ENCODE results near the gene DNAL4. TPM values are rescaled to one million over a fixed set of nuclear protein-coding genes. Genes with fewer than 3 reads are reported as not detected.

Gene DNAL4, protein sequence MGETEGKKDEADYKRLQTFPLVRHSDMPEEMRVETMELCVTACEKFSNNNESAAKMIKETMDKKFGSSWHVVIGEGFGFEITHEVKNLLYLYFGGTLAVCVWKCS
- total RNA-seq: 7.7 and 8.4 TPM in 2 replicates

DNA sequence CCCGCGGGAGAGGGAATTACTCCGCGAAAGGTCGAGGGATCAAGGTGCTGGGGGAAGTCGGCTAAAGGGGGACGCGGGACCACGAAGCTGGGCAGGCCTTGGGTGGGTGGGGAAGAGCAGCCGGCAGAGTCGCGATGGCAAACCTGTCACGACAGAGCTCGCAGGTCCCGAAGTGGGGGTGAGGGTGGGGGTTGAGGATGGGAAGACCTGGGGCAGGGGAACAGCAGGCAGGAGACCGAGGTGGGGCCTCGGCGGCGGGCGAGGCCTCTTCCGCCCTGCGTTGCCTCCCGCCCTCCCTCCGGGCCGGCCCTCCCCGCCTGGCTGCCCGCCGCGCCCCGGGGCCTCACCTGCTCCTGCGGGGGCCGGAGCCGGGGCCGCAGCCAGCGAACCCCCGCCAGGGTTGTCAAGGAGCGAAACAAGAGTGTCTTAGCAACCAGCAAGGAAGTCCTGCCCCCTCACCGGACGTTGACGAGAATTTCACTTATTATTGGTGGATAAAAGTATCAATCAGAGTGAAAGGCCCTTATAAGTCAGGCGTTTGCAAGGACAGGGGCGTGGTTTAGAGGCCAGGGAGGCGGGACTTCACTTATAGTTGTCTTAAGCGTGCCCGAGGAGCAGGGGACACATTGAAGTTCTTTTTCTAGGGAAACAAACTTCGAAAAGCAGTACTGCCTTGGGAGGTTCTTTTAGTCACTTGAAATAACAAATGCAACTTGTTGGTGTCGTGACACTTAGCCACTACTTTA, at the start of gene DNAL4:
Gene DNAL4 (minus strand): TSS at position 423 of the 746 bp plus-strand sequence. CDS start 11,412 bp downstream, outside the sequence.
- TF ChIP-seq, protein P1, sequence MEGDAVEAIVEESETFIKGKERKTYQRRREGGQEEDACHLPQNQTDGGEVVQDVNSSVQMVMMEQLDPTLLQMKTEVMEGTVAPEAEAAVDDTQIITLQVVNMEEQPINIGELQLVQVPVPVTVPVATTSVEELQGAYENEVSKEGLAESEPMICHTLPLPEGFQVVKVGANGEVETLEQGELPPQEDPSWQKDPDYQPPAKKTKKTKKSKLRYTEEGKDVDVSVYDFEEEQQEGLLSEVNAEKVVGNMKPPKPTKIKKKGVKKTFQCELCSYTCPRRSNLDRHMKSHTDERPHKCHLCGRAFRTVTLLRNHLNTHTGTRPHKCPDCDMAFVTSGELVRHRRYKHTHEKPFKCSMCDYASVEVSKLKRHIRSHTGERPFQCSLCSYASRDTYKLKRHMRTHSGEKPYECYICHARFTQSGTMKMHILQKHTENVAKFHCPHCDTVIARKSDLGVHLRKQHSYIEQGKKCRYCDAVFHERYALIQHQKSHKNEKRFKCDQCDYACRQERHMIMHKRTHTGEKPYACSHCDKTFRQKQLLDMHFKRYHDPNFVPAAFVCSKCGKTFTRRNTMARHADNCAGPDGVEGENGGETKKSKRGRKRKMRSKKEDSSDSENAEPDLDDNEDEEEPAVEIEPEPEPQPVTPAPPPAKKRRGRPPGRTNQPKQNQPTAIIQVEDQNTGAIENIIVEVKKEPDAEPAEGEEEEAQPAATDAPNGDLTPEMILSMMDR (IDR thresholded peaks at IDR 0.05): no peak
- peak; percentile 99 for ATAC-seq (ENCODE audit: low read depth)
- intact Hi-C loops (cut with micrococcal nuclease): loop anchor here (1.0 to 10.0 kb wide), 4 partner anchors 38 to 361 kb away; partner anchors contain the start of genes CBX7, GTPBP1 and NPTXR
- Mint-ChIP-seq H3K4me1 (peaks cover 14% of the 10 kb centered on the region), H3K27me3 (peaks cover 17% of the 10 kb centered on the region), H3K9me3 (no peaks in the 10 kb centered on the region), H3K4me3 (peak within 1 kb of the TSS; percentile 87), H3K27ac (peak within 1 kb of the TSS; percentile 87), H3K36me3 (ENCODE audit: low read depth) (peaks cover 5% of the 10 kb centered on the region)
- ChIA-PET CTCF (interaction anchor here (1.0 kb wide), 1 partner anchor 58 kb away, joined by 3 read pairs; no protein-coding TSS in a partner anchor), POLR2A (no interaction called here)
- peak; percentile 78 for DNase-seq

DNA sequence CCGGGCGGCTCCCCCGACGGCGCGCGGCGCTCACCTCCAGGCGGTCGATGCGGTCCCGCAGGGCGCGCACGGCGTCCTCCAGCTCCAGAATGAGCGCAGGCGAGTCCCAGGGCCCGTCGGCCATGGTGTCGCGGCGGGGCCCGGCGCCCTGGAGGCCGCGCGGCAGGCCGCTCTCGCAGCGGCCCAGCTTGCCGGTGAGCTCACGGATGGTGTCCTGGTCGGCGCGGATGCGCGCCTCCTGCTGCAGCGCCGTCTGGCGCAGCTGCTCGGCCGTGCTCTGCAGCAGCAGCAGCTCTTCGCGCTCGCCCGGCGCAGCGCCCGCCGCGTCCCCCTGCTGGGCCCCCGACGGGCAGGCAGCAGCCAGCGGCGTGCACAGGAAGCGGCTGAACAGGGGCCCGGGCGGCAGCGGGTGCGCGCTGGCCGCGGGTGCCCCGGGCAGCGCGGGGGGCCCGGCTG, 49.3 kb upstream of the DNAL4 start:
- intact Hi-C loops (cut with micrococcal nuclease): loop anchor here (2.0 to 5.0 kb wide), 3 partner anchors 51 to 110 kb away; partner anchors contain the start of genes DNAL4 and SUN2
- CTCF ChIA-PET: interaction anchor here (0.8 to 1.1 kb wide), 4 partner anchors 9 to 118 kb away, joined by 3 to 8 read pairs (median 5); no protein-coding TSS in a partner anchor
- no peaks in the 10 kb centered on the region for H3K9me3 Mint-ChIP-seq
- H3K4me1 Mint-ChIP-seq: peaks cover 13% of the 10 kb centered on the region
- TF ChIP-seq, protein P1 (IDR thresholded peaks at IDR 0.05): no peak
- peaks cover 56% of the 10 kb centered on the region for H3K27me3 Mint-ChIP-seq
- POLR2A ChIA-PET: no interaction called here
- no peak overlapping the region for H3K27ac Mint-ChIP-seq
- H3K36me3 Mint-ChIP-seq (ENCODE audit: low read depth): no peaks in the 10 kb centered on the region
- peak; percentile 51 for DNase-seq
- peak; percentile 75 for ATAC-seq (ENCODE audit: low read depth)
- H3K4me3 Mint-ChIP-seq: no peak overlapping the region

DNA sequence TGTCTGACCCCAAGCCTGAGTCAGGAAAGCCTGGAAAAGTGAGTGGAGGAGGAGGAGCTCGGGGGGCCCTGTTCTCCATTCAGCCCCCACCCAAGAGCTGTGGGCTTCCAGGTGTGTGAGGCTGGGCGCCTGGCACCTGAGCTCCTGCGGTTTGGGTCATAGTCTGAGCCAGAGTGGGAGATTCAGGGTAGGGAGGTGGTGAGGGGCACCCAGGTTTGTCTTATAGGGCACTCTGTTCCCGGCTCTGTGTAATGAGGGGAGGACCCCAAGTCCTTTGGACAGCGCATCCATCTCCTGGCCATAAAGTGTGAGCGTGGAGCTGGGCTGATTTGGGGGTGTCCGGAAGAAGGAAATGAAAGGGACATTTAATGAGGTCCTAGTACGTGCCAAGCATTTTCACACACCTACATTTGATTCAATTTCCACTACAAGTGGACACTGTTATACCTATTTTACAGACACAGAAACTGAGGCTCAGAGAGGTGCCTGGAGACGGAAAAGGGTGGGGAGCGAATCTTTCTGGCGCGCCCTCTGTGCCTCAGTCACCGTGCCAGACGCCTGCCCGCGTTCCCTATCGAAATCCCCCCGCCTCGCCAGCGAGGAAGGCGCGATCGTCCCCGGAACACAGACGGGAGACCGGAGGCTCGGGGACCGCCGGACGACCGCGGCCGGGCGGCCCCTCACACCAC, 48.7 kb upstream of the DNAL4 start:
- intact Hi-C loops (cut with micrococcal nuclease): loop anchor here (2.0 to 5.0 kb wide), 3 partner anchors 50 to 110 kb away; partner anchors contain the start of genes DNAL4 and SUN2
- ChIA-PET CTCF (interaction anchor here (0.8 to 1.1 kb wide), 4 partner anchors 10 to 118 kb away, joined by 3 to 8 read pairs (median 5); no protein-coding TSS in a partner anchor), POLR2A (no interaction called here)
- peaks cover 59% of the 10 kb centered on the region for H3K27me3 Mint-ChIP-seq
- no peaks in the 10 kb centered on the region for H3K36me3 Mint-ChIP-seq (ENCODE audit: low read depth)
- peaks cover 13% of the 10 kb centered on the region for H3K4me1 Mint-ChIP-seq
- TF ChIP-seq, protein P1 (IDR thresholded peaks at IDR 0.05): no peak
- DNase-seq (no peak), ATAC-seq (ENCODE audit: low read depth) (no peak)
- no peak overlapping the region for H3K27ac Mint-ChIP-seq
- H3K4me3 Mint-ChIP-seq: peak overlapping the region; percentile 77
- H3K9me3 Mint-ChIP-seq: no peaks in the 10 kb centered on the region

DNA sequence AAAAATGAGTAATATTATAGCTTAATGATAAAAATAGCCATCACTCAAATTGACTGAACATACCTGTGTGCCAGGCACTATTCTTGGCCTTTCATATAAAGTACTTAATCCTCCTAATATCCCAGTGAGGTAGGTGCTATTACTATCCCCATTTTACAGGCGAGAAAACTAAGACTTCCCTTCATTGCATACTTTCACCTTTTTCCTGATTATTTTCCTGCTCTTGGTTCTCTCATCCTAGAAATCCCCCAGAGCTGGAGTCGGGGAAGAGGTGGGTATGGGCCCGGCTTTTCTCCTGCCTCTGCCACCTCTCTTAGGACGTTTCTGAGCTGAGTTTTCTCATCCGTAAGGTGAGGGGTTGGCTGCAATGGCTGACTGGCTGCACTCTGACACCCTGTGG, 47.7 kb upstream of the DNAL4 start:
- TF ChIP-seq, protein P1 (IDR thresholded peaks at IDR 0.05): no peak
- ATAC-seq (ENCODE audit: low read depth) (no peak), DNase-seq (no peak)
- ChIA-PET POLR2A (interaction anchor here (0.6 kb wide), 1 partner anchor 73 kb away, joined by 3 read pairs; no protein-coding TSS in a partner anchor), CTCF (interaction anchor here (0.6 kb wide), 1 partner anchor 162 kb away, joined by 3 read pairs; no protein-coding TSS in a partner anchor)
- Mint-ChIP-seq H3K9me3 (no peaks in the 10 kb centered on the region), H3K27me3 (peaks cover 55% of the 10 kb centered on the region), H3K36me3 (ENCODE audit: low read depth) (no peaks in the 10 kb centered on the region), H3K27ac (no peak overlapping the region), H3K4me3 (no peak overlapping the region), H3K4me1 (peaks cover 13% of the 10 kb centered on the region)
- intact Hi-C loops (cut with micrococcal nuclease): loop anchor here (2.0 to 5.0 kb wide), 3 partner anchors 49 to 109 kb away; partner anchors contain the start of genes DNAL4 and SUN2
